Measurements from ENCODE around the gene ZNF827. TPM values are rescaled to one million over a fixed set of nuclear protein-coding genes. Genes with fewer than 3 reads are reported as not detected.

ZNF827 gene
- polyA plus RNA-seq, 1 donor (not counting 4 experiments of a cell fraction or from before 2014, with no cell fraction given): 4.7 TPM

- H3K9me3 ChIP-seq (ENCODE audit: control insufficient read depth, low read depth, low read length): no peaks in the 10 kb centered on the region
- no peaks in the 10 kb centered on the region for H3K36me3 ChIP-seq (ENCODE audit: control insufficient read depth in 2 of 2, extremely low read depth in 1 of 2, insufficient read depth in 2 of 2, low read length in 2 of 2)
- TF ChIP-seq CTCF (optimal IDR thresholded peaks at IDR 0.05 in 1 of 3, IDR thresholded peaks at IDR 0.05 in 1 of 3, conservative IDR thresholded peaks at IDR 0.05 in 1 of 3; ENCODE audit: extremely low read depth in 1 of 3, insufficient read depth in 2 of 3, low read length in 3 of 3) (no peak), EZH2 (IDR thresholded peaks at IDR 0.05; ENCODE audit: low read length) (no peak)
- dilution Hi-C loops (cut with MboI; ENCODE audit: extremely low pct_ligation_motif_present, low sequenced_read_pairs): no loop called here
- H3K4me3 ChIP-seq (ENCODE audit: control insufficient read depth in 2 of 3, extremely low read depth in 1 of 3, insufficient read depth in 2 of 3, low read depth in 1 of 3, low read length in 3 of 3): no peak overlapping the region
- H3K4me2 ChIP-seq (ENCODE audit: control insufficient read depth, extremely low read depth, insufficient read depth, low read depth, low read length): no peak overlapping the region
- H4K20me1 ChIP-seq (ENCODE audit: control insufficient read depth, extremely low read depth, insufficient read depth, low read length): no peaks in the 10 kb centered on the region
- no peak overlapping the region for H3K27ac ChIP-seq (ENCODE audit: control insufficient read depth, insufficient read depth, low read length)
- H3K9me1 ChIP-seq (ENCODE audit: control insufficient read depth, extremely low read depth, insufficient read depth, low read length): no peaks in the 10 kb centered on the region
- no peak overlapping the region for H3K9ac ChIP-seq (ENCODE audit: control insufficient read depth, extremely low read depth, insufficient read depth, low read length)
- H3K4me1 ChIP-seq (ENCODE audit: control insufficient read depth, extremely low read depth, insufficient read depth, low read length): no peaks in the 10 kb centered on the region
- H3K79me2 ChIP-seq (ENCODE audit: control insufficient read depth, insufficient read depth, low read length): no peaks in the 10 kb centered on the region
- H2AFZ ChIP-seq (ENCODE audit: control insufficient read depth, low read length): no peak overlapping the region
- FAIRE-seq: peak; percentile 29
- no peak for DNase-seq (ENCODE audit: low read depth, low spot score)
- H3K27me3 ChIP-seq (ENCODE audit: control insufficient read depth, extremely low read depth, insufficient read depth, low read length): no peaks in the 10 kb centered on the region
These were observed 116.9 kb downstream of the ZNF827 start for GRCh38 chr4:145821766-145822165.

GRCh38 chr4:145820407-145820806, 118.2 kb downstream of the ZNF827 start:
- Histone ChIP-seq H3K79me2 (ENCODE audit: control insufficient read depth, insufficient read depth, low read length) (no peaks in the 10 kb centered on the region), H3K9me3 (ENCODE audit: control insufficient read depth, low read depth, low read length) (no peaks in the 10 kb centered on the region), H3K4me2 (ENCODE audit: control insufficient read depth, extremely low read depth, insufficient read depth, low read depth, low read length) (no peak overlapping the region), H2AFZ (ENCODE audit: control insufficient read depth, low read length) (no peak overlapping the region), H3K36me3 (ENCODE audit: control insufficient read depth in 2 of 2, extremely low read depth in 1 of 2, insufficient read depth in 2 of 2, low read length in 2 of 2) (no peaks in the 10 kb centered on the region), H3K9me1 (ENCODE audit: control insufficient read depth, extremely low read depth, insufficient read depth, low read length) (no peaks in the 10 kb centered on the region), H3K27ac (ENCODE audit: control insufficient read depth, insufficient read depth, low read length) (no peak overlapping the region), H3K4me1 (ENCODE audit: control insufficient read depth, extremely low read depth, insufficient read depth, low read length) (no peaks in the 10 kb centered on the region), H4K20me1 (ENCODE audit: control insufficient read depth, extremely low read depth, insufficient read depth, low read length) (no peaks in the 10 kb centered on the region), H3K4me3 (ENCODE audit: control insufficient read depth in 2 of 3, extremely low read depth in 1 of 3, insufficient read depth in 2 of 3, low read depth in 1 of 3, low read length in 3 of 3) (no peak overlapping the region), H3K9ac (ENCODE audit: control insufficient read depth, extremely low read depth, insufficient read depth, low read length) (no peak overlapping the region), H3K27me3 (ENCODE audit: control insufficient read depth, extremely low read depth, insufficient read depth, low read length) (no peaks in the 10 kb centered on the region)
- TF ChIP-seq EZH2 (IDR thresholded peaks at IDR 0.05; ENCODE audit: low read length) (no peak), CTCF (optimal IDR thresholded peaks at IDR 0.05 in 1 of 3, IDR thresholded peaks at IDR 0.05 in 1 of 3, conservative IDR thresholded peaks at IDR 0.05 in 1 of 3; ENCODE audit: extremely low read depth in 1 of 3, insufficient read depth in 2 of 3, low read length in 3 of 3) (no peak)
- no peak for DNase-seq (ENCODE audit: low read depth, low spot score)
- no peak for FAIRE-seq
- dilution Hi-C loops (cut with MboI; ENCODE audit: extremely low pct_ligation_motif_present, low sequenced_read_pairs): no loop called here
